Testis (tissue), 3 donors: ENCODE data around the gene PTGFRN. TPM values are rescaled to one million over a fixed set of nuclear protein-coding genes. Genes with fewer than 3 reads are reported as not detected.

ENCODE experiments used
- DNase-seq: peaks from one replicate; pipeline ENCODE4 v3.0.0-alpha.2; 2019
- H3K27ac ChIP-seq, 2 donors: fragments of 200-600 bp; sonication (generic); one replicate each; pipeline ENCODE4 v1.5.1; 2019
- H3K27me3 ChIP-seq: fragments of 200-600 bp; sonication (generic); one replicate; pipeline ENCODE4 v1.5.1; 2019
- H3K36me3 ChIP-seq: fragments of 200-600 bp; sonication (generic); one replicate; pipeline ENCODE4 v1.5.1; 2017; ENCODE audit warnings: low read depth; ENCODE audit errors: missing control alignments
- H3K4me1 ChIP-seq: fragments of 200-600 bp; sonication (generic); one replicate; pipeline ENCODE4 v1.5.1; 2019
- H3K4me3 ChIP-seq, 2 donors: fragments of 200-600 bp; sonication (generic); one replicate each; pipeline ENCODE4 v1.5.1; 2017 to 2019
- H3K9me3 ChIP-seq: fragments of 200-600 bp; sonication (generic); one replicate; pipeline ENCODE4 v1.5.1; 2017
- POLR2A ChIP-seq: fragments of 450-650 bp; IDR thresholded peaks from one replicate; pipeline ENCODE4 v1.6.1; 2017; ENCODE audit warnings: antibody characterized with exemption, mild to moderate bottlenecking, moderate library complexity
- WGBS, 2 donors: methylation state at CpG; one replicate each; pipeline ENCODE4 v1.1.5; 2018; 5-methylcytosine and 5-hydroxymethylcytosine counted together
- intact Hi-C: fragments of 100-400 bp; cut with DNase I; formaldehyde crosslinking; loops from one replicate; pipeline ENCODE4 v1.15.1; 2023; ENCODE audit warnings: low total_unique reads
- polyA plus RNA-seq: library from polyadenylated mRNA; stranded (reverse); fragments of 350-450 nt; fragmentation: Illumina TruSeq; extraction: RNeasy Lipid Tissue Mini Kit (QIAGEN cat#74804); gene quantifications from one replicate; pipeline ENCODE4 v1.2.3, GENCODE V29; 2014; ENCODE audit warnings: low read depth, low replicate concordance; ENCODE audit not compliant: insufficient read depth
- total RNA-seq, 2 donors: library from RNA; depleted of rRNA; stranded (reverse); fragments of >200 nt; gene quantifications; one replicate each; pipeline ENCODE4 v1.2.3, GENCODE V29; 2016
- TF ChIP-seq, protein P1 (sequence below), 3 experiments: fragments of 450-650 bp in 2 of 3; fragments of 200-600 bp in 1 of 3; sonication (generic) in 1 of 3; IDR thresholded peaks; one replicate each; pipeline ENCODE4 v1.5.1; 2016 to 2019; ENCODE audit warnings: antibody characterized with exemption in 3 of 3, mild to moderate bottlenecking in 2 of 3, moderate library complexity in 1 of 3

PTGFRN gene
- total and polyA plus RNA-seq, 3 donors from 2014 or later: 26.8 to 32.0 (median 28.1) TPM

- DNase-seq: no peak
- H3K9me3 ChIP-seq: no peaks in the 10 kb centered on the region
- H3K27ac ChIP-seq: no peak overlapping the region
- no peaks in the 10 kb centered on the region for H3K4me1 ChIP-seq
- no peak overlapping the region for H3K4me3 ChIP-seq
- TF ChIP-seq, protein P1, sequence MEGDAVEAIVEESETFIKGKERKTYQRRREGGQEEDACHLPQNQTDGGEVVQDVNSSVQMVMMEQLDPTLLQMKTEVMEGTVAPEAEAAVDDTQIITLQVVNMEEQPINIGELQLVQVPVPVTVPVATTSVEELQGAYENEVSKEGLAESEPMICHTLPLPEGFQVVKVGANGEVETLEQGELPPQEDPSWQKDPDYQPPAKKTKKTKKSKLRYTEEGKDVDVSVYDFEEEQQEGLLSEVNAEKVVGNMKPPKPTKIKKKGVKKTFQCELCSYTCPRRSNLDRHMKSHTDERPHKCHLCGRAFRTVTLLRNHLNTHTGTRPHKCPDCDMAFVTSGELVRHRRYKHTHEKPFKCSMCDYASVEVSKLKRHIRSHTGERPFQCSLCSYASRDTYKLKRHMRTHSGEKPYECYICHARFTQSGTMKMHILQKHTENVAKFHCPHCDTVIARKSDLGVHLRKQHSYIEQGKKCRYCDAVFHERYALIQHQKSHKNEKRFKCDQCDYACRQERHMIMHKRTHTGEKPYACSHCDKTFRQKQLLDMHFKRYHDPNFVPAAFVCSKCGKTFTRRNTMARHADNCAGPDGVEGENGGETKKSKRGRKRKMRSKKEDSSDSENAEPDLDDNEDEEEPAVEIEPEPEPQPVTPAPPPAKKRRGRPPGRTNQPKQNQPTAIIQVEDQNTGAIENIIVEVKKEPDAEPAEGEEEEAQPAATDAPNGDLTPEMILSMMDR (IDR thresholded peaks at IDR 0.05): no peak
- TF ChIP-seq POLR2A: no peak
- intact Hi-C loops: no loop called here
- no peaks in the 10 kb centered on the region for H3K27me3 ChIP-seq
- H3K36me3 ChIP-seq: no peaks in the 10 kb centered on the region
- 56 to 69% methylated on average over 2 of the region's 2 CpGs for whole genome bisulfite sequencing, 2 donors
These were observed 81.6 kb downstream of the PTGFRN start for GRCh38 chr1:116991171-116991845.

GRCh38 chr1:116991918-116992317 is 82.2 kb downstream of the PTGFRN start:
- Histone ChIP-seq H3K9me3 (no peaks in the 10 kb centered on the region), H3K36me3 (no peaks in the 10 kb centered on the region), H3K4me1 (no peaks in the 10 kb centered on the region), H3K27me3 (no peaks in the 10 kb centered on the region), H3K27ac (no peak overlapping the region), H3K4me3 (no peak overlapping the region)
- intact Hi-C loops: no loop called here
- TF ChIP-seq, protein P1 (IDR thresholded peaks at IDR 0.05): no peak
- no peak for TF ChIP-seq POLR2A
- 93 to 100% methylated on average over 1 of the region's 1 CpG for WGBS, 2 donors
- DNase-seq: no peak

GRCh38 chr1:116993286-116993685 is 83.6 kb downstream of the PTGFRN start:
- TF ChIP-seq, protein P1 (IDR thresholded peaks at IDR 0.05): no peak
- no peak for TF ChIP-seq POLR2A
- no peak overlapping the region for H3K27ac ChIP-seq
- no peaks in the 10 kb centered on the region for H3K27me3 ChIP-seq
- WGBS, 2 donors: 93 to 95% methylated on average over 7 of the region's 7 CpGs
- H3K4me1 ChIP-seq: no peaks in the 10 kb centered on the region
- DNase-seq: no peak
- H3K9me3 ChIP-seq: no peaks in the 10 kb centered on the region
- no peaks in the 10 kb centered on the region for H3K36me3 ChIP-seq
- intact Hi-C loops: no loop called here
- H3K4me3 ChIP-seq: no peak overlapping the region

DNA sequence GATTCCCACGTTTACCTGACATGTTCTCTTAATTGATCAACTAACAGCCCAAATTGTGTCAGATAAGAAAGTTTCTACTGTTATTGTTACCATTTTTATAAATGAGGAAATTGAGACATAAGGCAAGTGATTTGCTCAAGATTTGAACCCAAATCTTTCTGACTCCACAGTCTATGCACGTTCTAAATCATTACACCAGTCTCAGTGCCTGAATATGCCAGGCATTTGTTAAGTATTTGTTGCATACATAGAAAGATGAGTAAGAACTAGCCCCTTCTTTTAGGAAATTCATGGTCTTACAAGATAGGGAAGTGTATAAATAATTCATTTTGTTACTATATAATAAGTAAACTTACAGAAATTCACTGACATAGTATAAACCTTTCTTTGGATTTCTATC is 84.7 kb downstream of the PTGFRN start:
- WGBS, 2 donors: 81 to 93% methylated on average over 2 of the region's 2 CpGs
- no peaks in the 10 kb centered on the region for H3K36me3 ChIP-seq

More for the DNA sequence above, 84.7 kb downstream of the PTGFRN start:
- no peak overlapping the region for H3K27ac ChIP-seq
- H3K27me3 ChIP-seq: no peaks in the 10 kb centered on the region
- H3K4me1 ChIP-seq: no peaks in the 10 kb centered on the region
- TF ChIP-seq POLR2A: no peak
- TF ChIP-seq, protein P1 (IDR thresholded peaks at IDR 0.05): no peak
- no peak for DNase-seq
- no peak overlapping the region for H3K4me3 ChIP-seq
- H3K9me3 ChIP-seq: no peaks in the 10 kb centered on the region
- intact Hi-C loops: no loop called here
